H1 (cell line): ENCODE data around the gene UBE2E1. TPM values are rescaled to one million over a fixed set of nuclear protein-coding genes. Genes with fewer than 3 reads are reported as not detected.
A peak's percentile ranks its signal among the peaks of the same experiment; 100 is the strongest.

Experiments used
- CTCF ChIA-PET: fragments of 300-600 bp; sonication (Branson Sonifier 250); formaldehyde crosslinking; loops from one replicate; lab custom pipeline; 2021; ENCODE audit not compliant: partially characterized antibody; lab: Charles Lee
- POLR2A ChIA-PET: fragments of 300-600 bp; sonication (Branson Sonifier 250); formaldehyde crosslinking; loops from one replicate; lab custom pipeline; 2021; ENCODE audit warnings: inconsistent platforms; ENCODE audit not compliant: partially characterized antibody; lab: Charles Lee
- DNase-seq, 2 experiments: peaks; one replicate each; pipeline versions ENCODE4 v3.0.0 to v3.0.0-alpha.2; 2010 to 2022; ENCODE audit warnings: low spot score in 2 of 2, low read depth in 1 of 2, mixed read lengths in 1 of 2
- FAIRE-seq: peaks from 2 replicates; lab custom pipeline; 2011; peaks lifted over from hg19 to GRCh38; lab: Jason Lieb, UNC
- H2AFZ ChIP-seq: 2 replicates; pipeline ENCODE4 v1.8.1; 2012; ENCODE audit warnings: low read length, inconsistent platforms
- H2AK5ac ChIP-seq: 2 replicates; pipeline ENCODE4 v1.6.1; 2013; ENCODE audit warnings: low read depth, low read length
- H2BK120ac ChIP-seq: replicated peaks from 2 replicates; pipeline ENCODE3; 2013; ENCODE audit warnings: low read depth, low read length, inconsistent platforms
- H2BK12ac ChIP-seq: 2 replicates; pipeline ENCODE4 v1.6.1; 2013; ENCODE audit warnings: low read depth, low read length
- H2BK15ac ChIP-seq: 2 replicates; pipeline ENCODE4 v1.6.1; 2013; ENCODE audit warnings: low read length
- H2BK20ac ChIP-seq: 2 replicates; pipeline ENCODE4 v1.6.1; 2013; ENCODE audit warnings: low read length
- H2BK5ac ChIP-seq: 2 replicates; pipeline ENCODE4 v1.6.1; 2013; ENCODE audit warnings: low read depth, low read length
- H3K14ac ChIP-seq: 2 replicates; pipeline ENCODE4 v1.6.1; 2013; ENCODE audit warnings: inconsistent platforms; ENCODE audit not compliant: insufficient read length
- H3K18ac ChIP-seq: 2 replicates; pipeline ENCODE4 v1.6.1; 2013; ENCODE audit warnings: low read length; ENCODE audit errors: extremely low read depth
- H3K23ac ChIP-seq: 2 replicates; pipeline ENCODE4 v1.6.1; 2013; ENCODE audit warnings: inconsistent platforms; ENCODE audit not compliant: insufficient read length
- H3K23me2 ChIP-seq: 2 replicates; pipeline ENCODE4 v1.6.1; 2013; ENCODE audit warnings: low read depth, low read length
- H3K27ac ChIP-seq: 2 replicates; pipeline ENCODE4 v1.6.1; 2011; ENCODE audit warnings: low read depth, low read length, inconsistent platforms
- H3K27me3 ChIP-seq, 4 experiments: replicated peaks in 1 of 4; 1 replicate in 1 of 4; 2 replicates in 3 of 4; pipeline versions ENCODE4 v1.6.1 to v1.8.1; 2011 to 2013; ENCODE audit warnings: low read length in 3 of 4, mild to moderate bottlenecking in 3 of 4, inconsistent platforms in 2 of 4, mixed read lengths in 2 of 4, moderate library complexity in 1 of 4; ENCODE audit not compliant: control insufficient read depth in 3 of 4, insufficient read depth in 3 of 4; ENCODE audit errors: extremely low read depth in 1 of 4
- H3K36me3 ChIP-seq, 4 experiments: 2 replicates each; pipeline versions ENCODE4 v1.6.1 to v1.8.1; 2011 to 2013; ENCODE audit warnings: mild to moderate bottlenecking in 4 of 4, low read length in 3 of 4, moderate library complexity in 2 of 4, control low read depth in 1 of 4, inconsistent platforms in 1 of 4; ENCODE audit not compliant: insufficient read depth in 4 of 4, control insufficient read depth in 2 of 4
- H3K4ac ChIP-seq: replicated peaks from 2 replicates; pipeline ENCODE3; 2013; ENCODE audit warnings: low read length, low read depth, mixed read lengths, inconsistent platforms; ENCODE audit not compliant: insufficient read length
- H3K4me1 ChIP-seq, 4 experiments: replicated peaks in 1 of 4; 1 replicate in 1 of 4; 2 replicates in 3 of 4; pipeline versions ENCODE4 v1.6.1 to v1.8.1; 2011 to 2013; ENCODE audit warnings: low read length in 3 of 4, inconsistent platforms in 2 of 4, mixed read lengths in 1 of 4; ENCODE audit not compliant: insufficient read depth in 4 of 4, control insufficient read depth in 3 of 4
- H3K4me2 ChIP-seq, 2 experiments: 2 replicates each; pipeline versions ENCODE4 v1.6.1 to v1.8.1; 2011 to 2013; ENCODE audit warnings: low read depth in 2 of 2, low read length in 2 of 2, control low read depth in 1 of 2, inconsistent platforms in 1 of 2, mild to moderate bottlenecking in 1 of 2; ENCODE audit not compliant: insufficient read depth in 1 of 2
- H3K4me3 ChIP-seq, 4 experiments: fragments of 200-600, 300-600 bp in 1 of 4; sonication (generic), shearing (Covaris generic), sonication (Bioruptor Twin) in 1 of 4; 2 replicates each; pipeline versions ENCODE4 v1.5.1 to v1.8.1; 2011 to 2016; ENCODE audit warnings: low read length in 4 of 4, low read depth in 3 of 4, control low read depth in 2 of 4, inconsistent platforms in 2 of 4, mild to moderate bottlenecking in 2 of 4, mixed read lengths in 1 of 4, moderate library complexity in 1 of 4; ENCODE audit not compliant: insufficient read depth in 2 of 4; ENCODE audit errors: extremely low read depth in 1 of 4
- H3K56ac ChIP-seq: replicated peaks from 2 replicates; pipeline ENCODE3; 2013; ENCODE audit warnings: low read depth, mild to moderate bottlenecking, mixed read lengths, low read length, inconsistent platforms; ENCODE audit not compliant: insufficient read length
- H3K79me1 ChIP-seq: 2 replicates; pipeline ENCODE4 v1.6.1; 2013; ENCODE audit warnings: low read depth, low read length, control low read depth
- H3K79me2 ChIP-seq, 2 experiments: 2 replicates each; pipeline versions ENCODE4 v1.6.1 to v1.8.1; 2012 to 2013; ENCODE audit warnings: low read length in 2 of 2, mild to moderate bottlenecking in 2 of 2, inconsistent platforms in 1 of 2; ENCODE audit not compliant: insufficient read depth in 2 of 2, control insufficient read depth in 1 of 2
- H3K9ac ChIP-seq, 4 experiments: replicated peaks in 1 of 4; 1 replicate in 1 of 4; 2 replicates in 3 of 4; pipeline versions ENCODE4 v1.6.1 to v1.8.1; 2011 to 2013; ENCODE audit warnings: low read depth in 3 of 4, low read length in 3 of 4, control low read depth in 2 of 4, mild to moderate bottlenecking in 2 of 4, moderate library complexity in 2 of 4, inconsistent platforms in 1 of 4; ENCODE audit errors: extremely low read depth in 1 of 4
- H3K9me3 ChIP-seq, 2 experiments: 2 replicates each; pipeline versions ENCODE4 v1.6.1 to v1.8.1; 2012 to 2013; ENCODE audit warnings: mild to moderate bottlenecking in 2 of 2, moderate library complexity in 2 of 2, control low read depth in 1 of 2, inconsistent platforms in 1 of 2, low read depth in 1 of 2, low read length in 1 of 2, mixed read lengths in 1 of 2; ENCODE audit not compliant: insufficient read depth in 2 of 2
- H4K20me1 ChIP-seq, 2 experiments: replicated peaks in 1 of 2; 2 replicates each; pipeline versions ENCODE3 to v1.8.1; 2011 to 2013; ENCODE audit warnings: inconsistent platforms in 2 of 2, low read length in 2 of 2, mild to moderate bottlenecking in 1 of 2; ENCODE audit not compliant: insufficient read depth in 2 of 2, control insufficient read depth in 1 of 2
- H4K5ac ChIP-seq: 2 replicates; pipeline ENCODE4 v1.6.1; 2013; ENCODE audit warnings: low read length, low read depth, mixed read lengths, inconsistent platforms; ENCODE audit not compliant: insufficient read length
- H4K8ac ChIP-seq: 2 replicates; pipeline ENCODE4 v1.8.0; 2013; ENCODE audit warnings: mild to moderate bottlenecking, moderate library complexity, low read length, inconsistent platforms; ENCODE audit not compliant: insufficient read depth; ENCODE audit errors: extremely low read depth
- H4K91ac ChIP-seq: replicated peaks from 2 replicates; pipeline ENCODE3; 2013; ENCODE audit warnings: low read length, mixed read lengths, inconsistent platforms; ENCODE audit not compliant: insufficient read length
- BCL11A ChIP-seq, 2 experiments: IDR thresholded peaks; one replicate each; pipeline ENCODE4 v1.6.1; 2011; ENCODE audit warnings: low read depth in 2 of 2, low read length in 2 of 2, mild to moderate bottlenecking in 2 of 2
- WGBS, 2 experiments: shearing (Covaris generic) in 1 of 2; methylation state at CpG; one replicate each; pipeline versions ENCODE4 v1.1.6 to v1.1.7; 2013 to 2015; ENCODE audit warnings: low lambda C conversion rate in 2 of 2, mixed read lengths in 2 of 2, inconsistent platforms in 1 of 2, low coverage in 1 of 2, missing lambda C conversion rate in 1 of 2; ENCODE audit not compliant: insufficient replicate concordance in 2 of 2, insufficient coverage in 1 of 2, insufficient read length in 1 of 2; ENCODE audit errors: extremely low coverage in 1 of 2, missing lambda C conversion rate in 1 of 2; 5-methylcytosine and 5-hydroxymethylcytosine counted together
- polyA plus RNA-seq, 7 experiments: library from polyadenylated mRNA; depleted of rRNA in 3 of 7; stranded (reverse) in 5 of 7; unstranded in 2 of 7; fragments of >200 nt in 5 of 7; fragments of 200-250 nt in 2 of 7; gene quantifications; 1 replicate in 5 of 7; 2 replicates in 1 of 7; 4 replicates in 1 of 7; pipeline versions ENCODE4 v1.2.1 to v1.2.3, GENCODE V29; 2011 to 2013; ENCODE audit warnings: missing spikeins in 2 of 7, mixed read lengths in 2 of 7
- total RNA-seq: library from RNA; stranded (reverse); fragmentation: NEBNext Ultra II Directional; extraction: Animal tissue kit (Norgen Biotek cat#: 25700); gene quantifications from 2 replicates; pipeline ENCODE4 v1.2.1, GENCODE V29; 2021

UBE2E1 gene
- total and polyA plus RNA-seq, 2 of the 8 experiments (the other 6 are each of a cell fraction or from before 2014, with no cell fraction given) = 109 to 141 TPM

DNA sequence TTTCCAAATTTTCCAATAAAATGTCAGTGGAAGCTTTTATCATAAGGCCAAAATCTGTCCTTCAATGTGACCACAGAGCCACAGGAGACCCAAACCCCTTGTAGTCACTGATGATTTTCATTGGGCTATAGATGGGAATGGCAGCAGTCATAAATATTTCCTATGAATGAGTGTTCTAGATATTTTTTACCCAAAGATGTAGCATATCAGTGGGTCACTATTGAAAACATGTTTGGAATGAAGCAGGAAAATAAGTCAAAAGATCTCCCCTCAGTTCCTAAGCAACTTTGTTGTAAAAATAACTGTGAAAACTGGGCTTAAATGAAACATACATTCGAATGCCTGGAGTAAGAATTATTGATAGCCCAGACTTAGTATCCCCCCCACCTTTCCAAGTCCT, 62.1 kb downstream of the UBE2E1 start:
- H4K20me1 ChIP-seq = peaks cover 13 to 14% of the 10 kb centered on the region in 2 experiments

More for the DNA sequence above, 62.1 kb downstream of the UBE2E1 start:
- no peak overlapping the region for H3K23ac ChIP-seq
- no peak overlapping the region for H2AK5ac ChIP-seq
- DNase-seq = no peak
- H4K91ac ChIP-seq = no peak overlapping the region
- POLR2A ChIA-PET = interaction anchor here (1.4 kb wide), 1 partner anchor 9 kb away, joined by 4 read pairs; no protein-coding TSS in a partner anchor
- H3K79me1 ChIP-seq = no peaks in the 10 kb centered on the region
- H2BK15ac ChIP-seq = no peak overlapping the region
- no peak overlapping the region for H4K8ac ChIP-seq
- H3K23me2 ChIP-seq = no peaks in the 10 kb centered on the region; the same call in 1 of the 2 replicates
- H2BK5ac ChIP-seq = no peak overlapping the region
- H2AFZ ChIP-seq = no peak overlapping the region
- whole genome bisulfite sequencing, 2 experiments = 100% methylated on average over 1 of the region's 1 CpG; no CpG with 5 or more reads in 1 of the 2 experiments
- H3K27me3 ChIP-seq = peaks cover 0 to 1% (median 0%) of the 10 kb centered on the region in 4 experiments; a peak in 1 of 7 replicates
- no peak overlapping the region for H3K4ac ChIP-seq
- H2BK120ac ChIP-seq = no peak overlapping the region
- H3K4me3 ChIP-seq = no peak overlapping the region
- H3K27ac ChIP-seq = no peak overlapping the region
- no peak overlapping the region for H3K14ac ChIP-seq
- no peak overlapping the region for H3K4me2 ChIP-seq
- no peak for TF ChIP-seq BCL11A (IDR thresholded peaks at IDR 0.05; ENCODE audit: low read depth in 2 of 2, low read length in 2 of 2)
- TF ChIP-seq, all 59 proteins: peak for 0
- Histone ChIP-seq H2BK20ac (no peak overlapping the region), H3K4me1 (peaks cover 5 to 16% (median 10%) of the 10 kb centered on the region in 4 experiments), H2BK12ac (no peak overlapping the region), H3K56ac (peak overlapping the region; percentile 9), H3K9me3 (no peaks in the 10 kb centered on the region), H3K18ac (no peak overlapping the region), H3K36me3 (peaks cover 0 to 3% (median 0%) of the 10 kb centered on the region in 4 experiments; a peak in 2 of 8 replicates), H3K79me2 (peaks cover 0 to 66% of the 10 kb centered on the region in 2 experiments; a peak in 2 of 4 replicates), H3K9ac (no peak overlapping the region), H4K5ac (no peak overlapping the region)
- CTCF ChIA-PET = interaction anchor here (2.8 kb wide), 1 partner anchor 15 kb away, joined by 10 read pairs; no protein-coding TSS in a partner anchor
- FAIRE-seq = no peak
